Measurements from ENCODE around the gene PPP1R27. TPM values are rescaled to one million over a fixed set of nuclear protein-coding genes. Genes with fewer than 3 reads are reported as not detected.

The PPP1R27 gene
- total RNA-seq, 2 donors from 2014 or later: not detected

- H3K27ac ChIP-seq (ENCODE audit: low read depth, low read length): no peak overlapping the region
- H3K27ac Mint-ChIP-seq: no peak overlapping the region
- H3K9me3 Mint-ChIP-seq: no peaks in the 10 kb centered on the region
- H3K36me3 ChIP-seq (ENCODE audit: control insufficient read depth, insufficient read depth, low read length): no peaks in the 10 kb centered on the region
- no peaks in the 10 kb centered on the region for H3K4me1 ChIP-seq (ENCODE audit: control insufficient read depth, insufficient read depth, low read length)
- TF ChIP-seq CTCF (conservative IDR thresholded peaks at IDR 0.05): no peak
- H3K9me3 ChIP-seq (ENCODE audit: control insufficient read depth, low read length): no peaks in the 10 kb centered on the region
- H3K36me3 Mint-ChIP-seq (ENCODE audit: low read depth): no peaks in the 10 kb centered on the region
- peaks cover 11% of the 10 kb centered on the region for H3K27me3 ChIP-seq (ENCODE audit: control insufficient read depth, insufficient read depth, low read length, poor library complexity, severe bottlenecking)
- peaks cover 14% of the 10 kb centered on the region for H3K27me3 Mint-ChIP-seq (ENCODE audit: insufficient read depth)
- no peak for DNase-seq
- no peaks in the 10 kb centered on the region for H3K4me1 Mint-ChIP-seq
- H3K4me3 ChIP-seq (ENCODE audit: low read length): no peak overlapping the region
- no peak overlapping the region for H3K4me3 Mint-ChIP-seq
- WGBS, 2 experiments (ENCODE audit: insufficient coverage in 1 of 2, insufficient read length in 1 of 2): 89 to 90% methylated on average over 14 to 24 of the region's 24 CpGs
- H3K9ac ChIP-seq (ENCODE audit: extremely low read depth, low read length, poor library complexity, severe bottlenecking): no peak overlapping the region
Measured at GRCh38 chr17:81811705-81812570, 22.9 kb downstream of the PPP1R27 start.

GRCh38 chr17:81810892-81811704 lies 23.8 kb downstream of the PPP1R27 start:
- no peaks in the 10 kb centered on the region for H3K36me3 ChIP-seq (ENCODE audit: control insufficient read depth, insufficient read depth, low read length)
- H3K4me1 Mint-ChIP-seq: no peaks in the 10 kb centered on the region
- no peak overlapping the region for H3K9ac ChIP-seq (ENCODE audit: extremely low read depth, low read length, poor library complexity, severe bottlenecking)
- H3K4me3 ChIP-seq (ENCODE audit: low read length): no peak overlapping the region
- no peak for TF ChIP-seq CTCF (conservative IDR thresholded peaks at IDR 0.05)
- H3K27ac Mint-ChIP-seq: no peak overlapping the region
- DNase-seq: no peak
- no peaks in the 10 kb centered on the region for H3K9me3 ChIP-seq (ENCODE audit: control insufficient read depth, low read length)
- H3K27ac ChIP-seq (ENCODE audit: low read depth, low read length): no peak overlapping the region
- no peaks in the 10 kb centered on the region for H3K9me3 Mint-ChIP-seq
- 90 to 92% methylated on average over 34 to 41 of the region's 42 CpGs for WGBS, 2 experiments (ENCODE audit: insufficient coverage in 1 of 2, insufficient read length in 1 of 2)
- H3K27me3 Mint-ChIP-seq (ENCODE audit: insufficient read depth): peaks cover 23% of the 10 kb centered on the region
- no peaks in the 10 kb centered on the region for H3K4me1 ChIP-seq (ENCODE audit: control insufficient read depth, insufficient read depth, low read length)
- H3K4me3 Mint-ChIP-seq: no peak overlapping the region
- H3K27me3 ChIP-seq (ENCODE audit: control insufficient read depth, insufficient read depth, low read length, poor library complexity, severe bottlenecking): peaks cover 20% of the 10 kb centered on the region
- no peaks in the 10 kb centered on the region for H3K36me3 Mint-ChIP-seq (ENCODE audit: low read depth)

- Histone ChIP-seq H3K36me3 (ENCODE audit: control insufficient read depth, insufficient read depth, low read length) (no peaks in the 10 kb centered on the region), H3K9ac (ENCODE audit: extremely low read depth, low read length, poor library complexity, severe bottlenecking) (no peak overlapping the region), H3K4me1 (ENCODE audit: control insufficient read depth, insufficient read depth, low read length) (no peaks in the 10 kb centered on the region), H3K27ac (ENCODE audit: low read depth, low read length) (no peak overlapping the region), H3K4me3 (ENCODE audit: low read length) (no peak overlapping the region), H3K27me3 (ENCODE audit: control insufficient read depth, insufficient read depth, low read length, poor library complexity, severe bottlenecking) (peaks cover 26% of the 10 kb centered on the region), H3K9me3 (ENCODE audit: control insufficient read depth, low read length) (no peaks in the 10 kb centered on the region)
- TF ChIP-seq CTCF (conservative IDR thresholded peaks at IDR 0.05): no peak
- Mint-ChIP-seq H3K27me3 (ENCODE audit: insufficient read depth) (peaks cover 28% of the 10 kb centered on the region), H3K4me3 (no peak overlapping the region), H3K27ac (no peak overlapping the region), H3K4me1 (no peaks in the 10 kb centered on the region), H3K36me3 (ENCODE audit: low read depth) (no peaks in the 10 kb centered on the region), H3K9me3 (no peaks in the 10 kb centered on the region)
- no peak for DNase-seq
- 89 to 90% methylated on average over 2 to 8 of the region's 8 CpGs for WGBS, 2 experiments (ENCODE audit: insufficient coverage in 1 of 2, insufficient read length in 1 of 2)
Measured at GRCh38 chr17:81810476-81810875, 24.4 kb downstream of the PPP1R27 start.
